ENCODE data around the gene DIO3. TPM values are rescaled to one million over a fixed set of nuclear protein-coding genes. Genes with fewer than 3 reads are reported as not detected.

The DIO3 gene
- polyA plus RNA-seq, 1 experiment: not detected

DNA sequence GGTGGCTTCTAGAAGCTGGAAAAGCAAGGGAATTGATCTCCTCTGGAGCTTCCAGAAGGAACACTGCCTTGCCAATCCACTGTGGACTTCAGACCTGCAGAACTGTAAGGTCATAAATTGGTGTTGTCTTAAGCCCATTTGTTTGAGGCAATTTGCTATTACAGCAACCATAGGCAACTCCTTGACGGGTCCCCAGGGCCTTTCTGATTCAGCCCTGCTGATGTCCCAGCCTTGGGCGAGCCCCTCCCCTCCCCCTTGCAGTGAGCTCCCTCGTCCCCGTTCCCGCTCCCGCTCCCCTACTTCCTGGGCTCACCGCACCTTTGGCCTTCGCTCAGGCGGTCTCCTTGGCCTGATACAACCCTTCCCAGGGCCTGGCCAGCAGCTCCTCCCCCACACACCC, 18.9 kb upstream of the DIO3 start:
- TF ChIP-seq, protein P1, sequence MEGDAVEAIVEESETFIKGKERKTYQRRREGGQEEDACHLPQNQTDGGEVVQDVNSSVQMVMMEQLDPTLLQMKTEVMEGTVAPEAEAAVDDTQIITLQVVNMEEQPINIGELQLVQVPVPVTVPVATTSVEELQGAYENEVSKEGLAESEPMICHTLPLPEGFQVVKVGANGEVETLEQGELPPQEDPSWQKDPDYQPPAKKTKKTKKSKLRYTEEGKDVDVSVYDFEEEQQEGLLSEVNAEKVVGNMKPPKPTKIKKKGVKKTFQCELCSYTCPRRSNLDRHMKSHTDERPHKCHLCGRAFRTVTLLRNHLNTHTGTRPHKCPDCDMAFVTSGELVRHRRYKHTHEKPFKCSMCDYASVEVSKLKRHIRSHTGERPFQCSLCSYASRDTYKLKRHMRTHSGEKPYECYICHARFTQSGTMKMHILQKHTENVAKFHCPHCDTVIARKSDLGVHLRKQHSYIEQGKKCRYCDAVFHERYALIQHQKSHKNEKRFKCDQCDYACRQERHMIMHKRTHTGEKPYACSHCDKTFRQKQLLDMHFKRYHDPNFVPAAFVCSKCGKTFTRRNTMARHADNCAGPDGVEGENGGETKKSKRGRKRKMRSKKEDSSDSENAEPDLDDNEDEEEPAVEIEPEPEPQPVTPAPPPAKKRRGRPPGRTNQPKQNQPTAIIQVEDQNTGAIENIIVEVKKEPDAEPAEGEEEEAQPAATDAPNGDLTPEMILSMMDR (IDR thresholded peaks at IDR 0.05; ENCODE audit: low read depth, low read length): no peak
- no peaks in the 10 kb centered on the region for H3K27me3 ChIP-seq (ENCODE audit: control insufficient read depth, insufficient read depth, low read length)
- H3K9me3 ChIP-seq (ENCODE audit: control insufficient read depth, insufficient read depth, low read length): peaks cover 4% of the 10 kb centered on the region
- DNase-seq (ENCODE audit: low read depth, low spot score): no peak
- ChIA-PET POLR2A (no interaction called here), CTCF (no interaction called here)
- H3K27ac ChIP-seq (ENCODE audit: low read depth, low read length): no peak overlapping the region
- H3K4me3 ChIP-seq (ENCODE audit: low read depth, low read length): no peak overlapping the region

DNA sequence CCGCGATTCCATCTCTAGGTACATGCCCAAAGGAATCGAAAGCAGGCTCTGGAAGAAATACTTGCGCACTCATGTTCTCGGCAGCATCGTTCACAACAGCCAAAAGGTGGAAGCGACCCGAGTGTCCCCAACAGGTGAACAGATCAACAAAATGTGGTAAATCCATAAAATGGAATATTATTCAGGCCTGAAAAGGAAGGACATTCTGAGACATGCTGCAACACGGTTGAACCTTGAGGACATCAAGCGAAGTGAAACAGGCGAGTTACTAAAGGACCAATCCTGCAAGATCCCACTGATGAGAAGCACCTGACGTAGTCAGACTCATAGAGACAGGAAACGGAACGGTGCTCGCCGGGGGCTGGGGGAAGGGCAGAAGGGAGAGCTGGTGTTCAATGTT, 17.5 kb upstream of the DIO3 start:
- Histone ChIP-seq H3K27me3 (ENCODE audit: control insufficient read depth, insufficient read depth, low read length) (no peaks in the 10 kb centered on the region), H3K27ac (ENCODE audit: low read depth, low read length) (no peak overlapping the region), H3K4me3 (ENCODE audit: low read depth, low read length) (no peak overlapping the region), H3K9me3 (ENCODE audit: control insufficient read depth, insufficient read depth, low read length) (peaks cover 4% of the 10 kb centered on the region)
- TF ChIP-seq, protein P1 (IDR thresholded peaks at IDR 0.05; ENCODE audit: low read depth, low read length): no peak
- no peak for DNase-seq (ENCODE audit: low read depth, low spot score)
- ChIA-PET POLR2A (no interaction called here), CTCF (no interaction called here)

DNA sequence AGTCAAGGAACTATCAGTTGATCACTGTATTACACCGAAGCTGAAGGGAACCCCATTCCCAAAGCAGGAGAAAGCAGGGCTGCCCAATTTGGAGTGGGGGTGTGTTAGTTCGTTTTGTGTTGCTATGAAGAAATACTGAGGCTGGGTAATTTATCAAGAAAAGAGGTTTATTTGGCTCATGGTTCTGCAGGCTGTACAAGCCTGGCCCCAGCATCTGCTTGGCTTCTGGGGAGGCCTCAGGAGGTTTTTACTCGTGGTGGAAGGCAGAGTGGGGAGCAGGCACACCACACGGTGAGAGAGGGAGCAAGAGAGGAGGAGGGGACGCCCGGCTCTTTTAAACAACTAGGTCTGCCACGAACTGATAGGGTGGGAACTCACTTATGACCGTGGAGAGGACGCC, 16.7 kb upstream of the DIO3 start:
- CTCF ChIA-PET: no interaction called here
- TF ChIP-seq, protein P1 (IDR thresholded peaks at IDR 0.05; ENCODE audit: low read depth, low read length): no peak

DNA sequence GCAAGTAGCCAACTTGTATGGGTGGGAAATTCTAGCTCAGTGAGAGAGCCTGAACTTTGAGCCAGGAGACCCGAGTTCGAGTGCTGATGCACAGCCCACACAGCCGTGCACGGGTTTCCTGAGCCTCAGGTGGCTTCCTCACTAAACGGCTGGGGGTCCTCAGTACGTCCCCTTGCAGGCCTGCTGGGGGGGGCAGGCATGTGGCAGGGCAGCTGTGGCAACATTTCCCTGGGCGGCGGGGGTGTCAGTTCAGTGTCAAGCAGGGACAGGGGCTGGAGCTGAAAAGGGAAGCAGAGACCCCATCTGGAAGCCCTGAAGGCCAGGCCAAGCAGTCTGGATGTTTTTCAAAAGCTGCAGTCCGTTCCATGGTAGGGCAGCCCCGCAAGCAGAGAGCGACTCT, 14.6 kb upstream of the DIO3 start:
- H3K27me3 ChIP-seq (ENCODE audit: control insufficient read depth, insufficient read depth, low read length): no peaks in the 10 kb centered on the region
- no peak overlapping the region for H3K27ac ChIP-seq (ENCODE audit: low read depth, low read length)
- no peak overlapping the region for H3K4me3 ChIP-seq (ENCODE audit: low read depth, low read length)
- DNase-seq (ENCODE audit: low read depth, low spot score): no peak
- TF ChIP-seq, protein P1 (IDR thresholded peaks at IDR 0.05; ENCODE audit: low read depth, low read length): no peak
- H3K9me3 ChIP-seq (ENCODE audit: control insufficient read depth, insufficient read depth, low read length): peaks cover 4% of the 10 kb centered on the region
- CTCF ChIA-PET: no interaction called here
- POLR2A ChIA-PET: no interaction called here

More for the DNA sequence above, 16.7 kb upstream of the DIO3 start:
- no peak overlapping the region for H3K27ac ChIP-seq (ENCODE audit: low read depth, low read length)
- POLR2A ChIA-PET: no interaction called here
- no peaks in the 10 kb centered on the region for H3K27me3 ChIP-seq (ENCODE audit: control insufficient read depth, insufficient read depth, low read length)
- H3K4me3 ChIP-seq (ENCODE audit: low read depth, low read length): no peak overlapping the region
- no peak for DNase-seq (ENCODE audit: low read depth, low spot score)
- peaks cover 4% of the 10 kb centered on the region for H3K9me3 ChIP-seq (ENCODE audit: control insufficient read depth, insufficient read depth, low read length)

DNA sequence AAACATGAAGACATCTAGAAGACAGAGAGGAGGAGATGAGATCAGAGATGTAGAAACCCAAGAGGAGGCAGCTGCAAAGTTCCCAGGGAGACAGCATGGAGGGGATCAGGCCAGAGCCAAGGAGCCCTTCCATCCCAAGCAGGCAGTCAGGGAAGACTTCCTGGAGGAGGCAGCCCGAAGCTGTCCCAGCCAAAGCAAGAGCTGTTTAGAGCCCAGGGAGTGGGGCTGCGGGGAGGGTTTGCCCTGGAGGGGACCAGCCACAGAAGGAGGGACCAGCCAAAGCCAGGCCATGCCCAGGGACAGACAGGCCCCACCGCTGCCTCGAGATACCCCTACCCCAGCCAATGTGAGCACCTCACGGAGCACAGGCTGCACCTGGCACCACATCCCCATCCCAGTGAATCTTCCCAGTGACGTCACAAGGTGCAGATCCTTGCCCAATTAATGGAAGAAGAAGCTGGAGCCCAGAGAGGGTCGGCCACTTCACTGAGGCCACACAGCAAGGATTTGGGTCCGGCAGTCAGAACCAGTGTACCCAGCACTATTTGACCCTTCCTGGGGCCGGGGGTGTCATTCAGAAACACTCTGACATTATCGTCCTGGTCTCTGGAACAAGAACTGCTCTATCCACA, 14.1 kb upstream of the DIO3 start:
- POLR2A ChIA-PET: no interaction called here
- no peak overlapping the region for H3K27ac ChIP-seq (ENCODE audit: low read depth, low read length)
- CTCF ChIA-PET: no interaction called here
- no peaks in the 10 kb centered on the region for H3K27me3 ChIP-seq (ENCODE audit: control insufficient read depth, insufficient read depth, low read length)
- H3K9me3 ChIP-seq (ENCODE audit: control insufficient read depth, insufficient read depth, low read length): peaks cover 4% of the 10 kb centered on the region
- no peak for DNase-seq (ENCODE audit: low read depth, low spot score)
- TF ChIP-seq, protein P1 (IDR thresholded peaks at IDR 0.05; ENCODE audit: low read depth, low read length): no peak
- H3K4me3 ChIP-seq (ENCODE audit: low read depth, low read length): no peak overlapping the region

Measured in AG04450 (cell line).